ENCODE measurements around the gene MATR3. TPM values are rescaled to one million over a fixed set of nuclear protein-coding genes. Genes with fewer than 3 reads are reported as not detected.

Gene MATR3
- polyA plus RNA-seq, 1 donor (not counting 4 experiments of a cell fraction or from before 2014, with no cell fraction given) = 122 TPM

GRCh38 chr5:139275536-139275935, 18.0 kb upstream of the MATR3 start:
- TF ChIP-seq EZH2 (IDR thresholded peaks at IDR 0.05; ENCODE audit: low read length) (no peak), CTCF (optimal IDR thresholded peaks at IDR 0.05 in 1 of 3, IDR thresholded peaks at IDR 0.05 in 1 of 3, conservative IDR thresholded peaks at IDR 0.05 in 1 of 3; ENCODE audit: extremely low read depth in 1 of 3, insufficient read depth in 2 of 3, low read length in 3 of 3) (no peak)
- Histone ChIP-seq H3K27ac (ENCODE audit: control insufficient read depth, insufficient read depth, low read length) (peak overlapping the region; percentile 59), H4K20me1 (ENCODE audit: control insufficient read depth, extremely low read depth, insufficient read depth, low read length) (peaks cover 4% of the 10 kb centered on the region), H3K9me3 (ENCODE audit: control insufficient read depth, low read depth, low read length) (no peaks in the 10 kb centered on the region), H3K27me3 (ENCODE audit: control insufficient read depth, extremely low read depth, insufficient read depth, low read length) (no peaks in the 10 kb centered on the region), H3K79me2 (ENCODE audit: control insufficient read depth, insufficient read depth, low read length) (peaks cover 43% of the 10 kb centered on the region), H3K36me3 (ENCODE audit: control insufficient read depth in 2 of 2, extremely low read depth in 1 of 2, insufficient read depth in 2 of 2, low read length in 2 of 2) (peaks cover 10 to 29% of the 10 kb centered on the region in 2 experiments), H2AFZ (ENCODE audit: control insufficient read depth, low read length) (no peak overlapping the region), H3K9ac (ENCODE audit: control insufficient read depth, extremely low read depth, insufficient read depth, low read length) (peak overlapping the region; percentile 51), H3K4me2 (ENCODE audit: control insufficient read depth, extremely low read depth, insufficient read depth, low read depth, low read length) (peak overlapping the region; percentile 87), H3K9me1 (ENCODE audit: control insufficient read depth, extremely low read depth, insufficient read depth, low read length) (peaks cover 2% of the 10 kb centered on the region), H3K4me3 (ENCODE audit: control insufficient read depth in 2 of 3, extremely low read depth in 1 of 3, insufficient read depth in 2 of 3, low read depth in 1 of 3, low read length in 3 of 3) (peak overlapping the region; percentile 30 to 93 (median 47)), H3K4me1 (ENCODE audit: control insufficient read depth, extremely low read depth, insufficient read depth, low read length) (peaks cover 68% of the 10 kb centered on the region)
- dilution Hi-C loops (cut with MboI; ENCODE audit: extremely low pct_ligation_motif_present, low sequenced_read_pairs) = no loop called here
- FAIRE-seq (no peak), DNase-seq (ENCODE audit: low read depth, low spot score) (no peak)

GRCh38 chr5:139275956-139276355, 17.6 kb upstream of the MATR3 start:
- peak overlapping the region; percentile 30 to 93 (median 47) for H3K4me3 ChIP-seq (ENCODE audit: control insufficient read depth in 2 of 3, extremely low read depth in 1 of 3, insufficient read depth in 2 of 3, low read depth in 1 of 3, low read length in 3 of 3)

More at GRCh38 chr5:139275956-139276355, 17.6 kb upstream of the MATR3 start:
- dilution Hi-C loops (cut with MboI; ENCODE audit: extremely low pct_ligation_motif_present, low sequenced_read_pairs) = no loop called here
- peaks cover 43% of the 10 kb centered on the region for H3K79me2 ChIP-seq (ENCODE audit: control insufficient read depth, insufficient read depth, low read length)
- H3K36me3 ChIP-seq (ENCODE audit: control insufficient read depth in 2 of 2, extremely low read depth in 1 of 2, insufficient read depth in 2 of 2, low read length in 2 of 2) = peaks cover 11 to 33% of the 10 kb centered on the region in 2 experiments
- H3K9ac ChIP-seq (ENCODE audit: control insufficient read depth, extremely low read depth, insufficient read depth, low read length) = peak overlapping the region; percentile 51
- peaks cover 68% of the 10 kb centered on the region for H3K4me1 ChIP-seq (ENCODE audit: control insufficient read depth, extremely low read depth, insufficient read depth, low read length)
- H3K9me1 ChIP-seq (ENCODE audit: control insufficient read depth, extremely low read depth, insufficient read depth, low read length) = peaks cover 2% of the 10 kb centered on the region
- peak overlapping the region; percentile 87 for H3K4me2 ChIP-seq (ENCODE audit: control insufficient read depth, extremely low read depth, insufficient read depth, low read depth, low read length)
- no peaks in the 10 kb centered on the region for H3K9me3 ChIP-seq (ENCODE audit: control insufficient read depth, low read depth, low read length)
- peak overlapping the region; percentile 59 for H3K27ac ChIP-seq (ENCODE audit: control insufficient read depth, insufficient read depth, low read length)
- no peaks in the 10 kb centered on the region for H3K27me3 ChIP-seq (ENCODE audit: control insufficient read depth, extremely low read depth, insufficient read depth, low read length)
- FAIRE-seq = peak; percentile 82
- TF ChIP-seq CTCF (optimal IDR thresholded peaks at IDR 0.05 in 1 of 3, IDR thresholded peaks at IDR 0.05 in 1 of 3, conservative IDR thresholded peaks at IDR 0.05 in 1 of 3; ENCODE audit: extremely low read depth in 1 of 3, insufficient read depth in 2 of 3, low read length in 3 of 3) (no peak), EZH2 (IDR thresholded peaks at IDR 0.05; ENCODE audit: low read length) (no peak)
- peaks cover 5% of the 10 kb centered on the region for H4K20me1 ChIP-seq (ENCODE audit: control insufficient read depth, extremely low read depth, insufficient read depth, low read length)
- H2AFZ ChIP-seq (ENCODE audit: control insufficient read depth, low read length) = no peak overlapping the region
- DNase-seq (ENCODE audit: low read depth, low spot score) = no peak
